Stimulated activated CD8-positive, alpha-beta memory T cell treated with anti-CD3 and anti-CD28 coated beads, Interleukin-2, amount 100 ng/mL, for 48 hours (primary cell): ENCODE results near the gene CELA1.

Experiments
- DNase-seq, 2 donors: peaks; one replicate each; pipeline ENCODE4 v3.0.0-alpha.2; 2020; ENCODE audit warnings: low read depth in 2 of 2

CELA1 gene

GRCh38 chr12:51374856-51375255, 28.4 kb upstream of the CELA1 start:
- no peak for DNase-seq

GRCh38 chr12:51374361-51374760, 27.9 kb upstream of the CELA1 start:
- no peak for DNase-seq

- no peak for DNase-seq
Observed at GRCh38 chr12:51373187-51373586, 26.7 kb upstream of the CELA1 start.

- DNase-seq: no peak
Observed at GRCh38 chr12:51372021-51372420, 25.5 kb upstream of the CELA1 start.

GRCh38 chr12:51371295-51371953, 24.9 kb upstream of the CELA1 start:
- DNase-seq: no peak

- no peak for DNase-seq
Observed at GRCh38 chr12:51370667-51371066, 24.2 kb upstream of the CELA1 start.

GRCh38 chr12:51369581-51369980, 23.1 kb upstream of the CELA1 start:
- no peak for DNase-seq

GRCh38 chr12:51368640-51369517, 22.4 kb upstream of the CELA1 start:
- peak; percentile 68 to 69 for DNase-seq

- DNase-seq: no peak
Observed at GRCh38 chr12:51365276-51365675, 18.8 kb upstream of the CELA1 start.

GRCh38 chr12:51364001-51364400, 17.5 kb upstream of the CELA1 start:
- no peak for DNase-seq

- DNase-seq: no peak
Observed at GRCh38 chr12:51362747-51363342, 16.4 kb upstream of the CELA1 start.

- no peak for DNase-seq
Observed at GRCh38 chr12:51362307-51362706, 15.8 kb upstream of the CELA1 start.

- DNase-seq: no peak
Observed at GRCh38 chr12:51361161-51362016, 14.9 kb upstream of the CELA1 start.

GRCh38 chr12:51360315-51360714, 13.8 kb upstream of the CELA1 start:
- DNase-seq: no peak

- no peak for DNase-seq
Observed at GRCh38 chr12:51359851-51360250, 13.4 kb upstream of the CELA1 start.

- no peak for DNase-seq
Observed at GRCh38 chr12:51358496-51358895, 12.0 kb upstream of the CELA1 start.

GRCh38 chr12:51357374-51358047, 11.0 kb upstream of the CELA1 start:
- DNase-seq: no peak

- no peak for DNase-seq
Observed at GRCh38 chr12:51351913-51352532, 5.5 kb upstream of the CELA1 start.

- no peak for DNase-seq
Observed at GRCh38 chr12:51349026-51349425, 2.5 kb upstream of the CELA1 start.

GRCh38 chr12:51348116-51348515, 1.6 kb upstream of the CELA1 start:
- no peak for DNase-seq

- no peak for DNase-seq
Observed at GRCh38 chr12:51345681-51346080, 798 bp downstream of the CELA1 start.
